ENCODE data around the gene PCGF6. TPM values are rescaled to one million over a fixed set of nuclear protein-coding genes. Genes with fewer than 3 reads are reported as not detected.

The PCGF6 gene
- total RNA-seq, 1 experiment from 2014 or later = 24.7 TPM

DNA sequence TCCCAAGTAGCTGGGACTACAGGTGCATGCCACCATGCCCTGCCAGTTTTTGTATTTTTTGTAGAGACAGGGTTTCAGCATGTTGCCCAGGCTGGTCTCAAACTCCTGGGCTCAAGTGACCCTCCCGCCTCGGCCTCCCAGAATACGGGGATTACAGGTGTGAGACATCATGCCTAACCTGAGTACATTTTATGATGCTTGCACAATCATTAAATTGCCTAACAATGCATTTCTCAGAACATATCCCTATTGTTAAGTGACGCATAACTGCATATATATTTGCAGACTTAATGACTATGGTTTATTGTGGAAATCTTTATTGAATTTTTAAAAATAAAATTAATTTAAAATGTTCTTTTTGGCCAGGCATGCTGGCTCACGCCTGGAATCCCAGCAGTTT lies 43.3 kb downstream of the PCGF6 start:
- no peaks in the 10 kb centered on the region for H3K9me2 ChIP-seq (ENCODE audit: insufficient read depth)
- no peaks in the 10 kb centered on the region for H3K79me2 ChIP-seq (ENCODE audit: insufficient read depth, low read length)
- H3K36me3 ChIP-seq (ENCODE audit: control insufficient read depth in 1 of 2, insufficient read depth in 2 of 2, low read length in 2 of 2) = peaks cover 33 to 41% of the 10 kb centered on the region in 2 experiments
- H4K20me1 ChIP-seq (ENCODE audit: insufficient read depth) = no peaks in the 10 kb centered on the region
- no peak overlapping the region for H3K4me2 ChIP-seq (ENCODE audit: low read length)
- CTCF ChIA-PET = no interaction called here
- RAD21 ChIA-PET (ENCODE audit: low non-redundant PET in 1 of 2, low total read pairs in 2 of 2, uncharacterized antibody in 2 of 2, unreplicated experiment in 2 of 2) = no interaction called here
- BruUV-seq (replicated peaks) = no TSS peak
- TF ChIP-seq, protein P1, sequence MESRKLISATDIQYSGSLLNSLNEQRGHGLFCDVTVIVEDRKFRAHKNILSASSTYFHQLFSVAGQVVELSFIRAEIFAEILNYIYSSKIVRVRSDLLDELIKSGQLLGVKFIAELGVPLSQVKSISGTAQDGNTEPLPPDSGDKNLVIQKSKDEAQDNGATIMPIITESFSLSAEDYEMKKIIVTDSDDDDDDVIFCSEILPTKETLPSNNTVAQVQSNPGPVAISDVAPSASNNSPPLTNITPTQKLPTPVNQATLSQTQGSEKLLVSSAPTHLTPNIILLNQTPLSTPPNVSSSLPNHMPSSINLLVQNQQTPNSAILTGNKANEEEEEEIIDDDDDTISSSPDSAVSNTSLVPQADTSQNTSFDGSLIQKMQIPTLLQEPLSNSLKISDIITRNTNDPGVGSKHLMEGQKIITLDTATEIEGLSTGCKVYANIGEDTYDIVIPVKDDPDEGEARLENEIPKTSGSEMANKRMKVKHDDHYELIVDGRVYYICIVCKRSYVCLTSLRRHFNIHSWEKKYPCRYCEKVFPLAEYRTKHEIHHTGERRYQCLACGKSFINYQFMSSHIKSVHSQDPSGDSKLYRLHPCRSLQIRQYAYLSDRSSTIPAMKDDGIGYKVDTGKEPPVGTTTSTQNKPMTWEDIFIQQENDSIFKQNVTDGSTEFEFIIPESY (IDR thresholded peaks at IDR 0.05; ENCODE audit: extremely low read depth, insufficient replicate concordance, low read length) = no peak
- no peak for TF ChIP-seq CEBPB (IDR thresholded peaks at IDR 0.05; ENCODE audit: low read depth)
- H3K4me3 ChIP-seq (replicated peaks in 1 of 2; ENCODE audit: low read depth in 1 of 2, low read length in 2 of 2) = no peak overlapping the region
- no peaks in the 10 kb centered on the region for H3K27me3 ChIP-seq (ENCODE audit: insufficient read depth, low read length)
- ATAC-seq (no peak), DNase-seq (ENCODE audit: low read depth, low spot score) (no peak)
- no peak overlapping the region for H2AFZ ChIP-seq (ENCODE audit: low read depth, low read length, poor library complexity, severe bottlenecking)
- POLR2A ChIA-PET = no interaction called here
- no peak overlapping the region for H3K9ac ChIP-seq (ENCODE audit: low read length)
- H3K9me3 ChIP-seq (ENCODE audit: control insufficient read depth in 1 of 2, insufficient read depth in 1 of 2, low read depth in 1 of 2, low read length in 2 of 2) = no peaks in the 10 kb centered on the region
- H3K4me1 ChIP-seq (ENCODE audit: control insufficient read depth in 1 of 2, insufficient read depth in 2 of 2, low read length in 2 of 2) = no peaks in the 10 kb centered on the region
- H3K27ac ChIP-seq (ENCODE audit: low read depth, low read length) = no peak overlapping the region
- intact Hi-C loops (cut with micrococcal nuclease) = no loop called here

DNA sequence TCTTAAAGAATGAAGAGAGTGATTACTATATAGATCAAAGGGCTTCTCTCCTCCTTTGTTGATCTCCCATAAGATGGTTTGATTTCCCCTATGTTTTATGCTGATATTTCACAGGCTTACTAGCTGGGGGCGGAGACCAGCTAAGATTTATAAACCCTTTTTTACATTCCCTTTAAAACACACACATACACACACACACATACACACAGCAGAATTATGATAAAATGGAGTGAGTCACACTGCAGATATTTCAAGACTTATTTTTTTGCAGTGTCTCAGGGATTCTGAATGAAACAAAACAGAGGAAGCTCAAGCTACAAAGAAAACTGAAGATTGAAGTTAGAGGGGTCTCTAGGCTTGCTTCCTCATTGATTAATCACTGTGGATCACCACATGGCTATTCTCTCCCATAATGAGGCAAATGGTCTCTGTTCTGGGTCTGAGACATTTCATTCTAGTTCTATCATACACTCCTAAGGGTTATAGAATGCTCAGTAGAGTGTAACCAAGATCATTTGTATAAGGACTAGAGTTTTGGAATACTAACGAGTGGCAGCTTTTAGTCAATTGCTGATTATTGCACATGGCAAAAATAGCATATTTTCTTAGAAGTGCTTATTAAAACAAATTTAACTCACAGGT lies 55.4 kb downstream of the PCGF6 start:
- Histone ChIP-seq H3K4me2 (ENCODE audit: low read length) (no peak overlapping the region), H3K9me3 (ENCODE audit: control insufficient read depth in 1 of 2, insufficient read depth in 1 of 2, low read depth in 1 of 2, low read length in 2 of 2) (no peaks in the 10 kb centered on the region), H3K27me3 (ENCODE audit: insufficient read depth, low read length) (no peaks in the 10 kb centered on the region), H3K36me3 (ENCODE audit: control insufficient read depth in 1 of 2, insufficient read depth in 2 of 2, low read length in 2 of 2) (no peaks in the 10 kb centered on the region), H3K4me1 (ENCODE audit: control insufficient read depth in 1 of 2, insufficient read depth in 2 of 2, low read length in 2 of 2) (peaks cover 0 to 4% of the 10 kb centered on the region in 2 experiments; a peak in 2 of 4 replicates), H3K79me2 (ENCODE audit: insufficient read depth, low read length) (no peaks in the 10 kb centered on the region), H2AFZ (ENCODE audit: low read depth, low read length, poor library complexity, severe bottlenecking) (no peak overlapping the region), H3K9me2 (ENCODE audit: insufficient read depth) (no peaks in the 10 kb centered on the region), H3K27ac (ENCODE audit: low read depth, low read length) (no peak overlapping the region), H3K4me3 (replicated peaks in 1 of 2; ENCODE audit: low read depth in 1 of 2, low read length in 2 of 2) (no peak overlapping the region), H3K9ac (ENCODE audit: low read length) (no peak overlapping the region), H4K20me1 (ENCODE audit: insufficient read depth) (no peaks in the 10 kb centered on the region)
- DNase-seq (ENCODE audit: low read depth, low spot score) = no peak
- no TSS peak for BruUV-seq (replicated peaks)
- POLR2A ChIA-PET = no interaction called here
- CTCF ChIA-PET = interaction anchor here (1.2 kb wide), 1 partner anchor 39 kb away, joined by 3 read pairs; no protein-coding TSS in a partner anchor
- no peak for ATAC-seq
- RAD21 ChIA-PET (ENCODE audit: low non-redundant PET in 1 of 2, low total read pairs in 2 of 2, uncharacterized antibody in 2 of 2, unreplicated experiment in 2 of 2) = no interaction called here
- intact Hi-C loops (cut with micrococcal nuclease) = no loop called here
- TF ChIP-seq SRF (IDR thresholded peaks at IDR 0.05; ENCODE audit: low read depth) (no peak), ZNF274 (IDR thresholded peaks at IDR 0.05; ENCODE audit: low read depth, low read length) (no peak), RAD21 (IDR thresholded peaks at IDR 0.05; ENCODE audit: low read depth) (no peak), CBX3 (IDR thresholded peaks at IDR 0.05; ENCODE audit: low read depth) (no peak), EZH2phosphoT487 (IDR thresholded peaks at IDR 0.05; ENCODE audit: borderline replicate concordance) (no peak), TCF7L2 (IDR thresholded peaks at IDR 0.05; ENCODE audit: borderline replicate concordance, extremely low read depth, insufficient read depth, insufficient read length) (no peak), SIN3A (IDR thresholded peaks at IDR 0.05; ENCODE audit: low read depth) (no peak), POLR2AphosphoS5 (IDR thresholded peaks at IDR 0.05; ENCODE audit: low read depth, low read length) (no peak), ZFX (IDR thresholded peaks at IDR 0.05) (no peak), CEBPB (IDR thresholded peaks at IDR 0.05; ENCODE audit: low read depth) (no peak), YY1 (IDR thresholded peaks at IDR 0.05; ENCODE audit: extremely low read depth, insufficient replicate concordance, low read depth, low read length) (no peak), EZH2 (IDR thresholded peaks at IDR 0.05) (no peak), SP1 (IDR thresholded peaks at IDR 0.05; ENCODE audit: low read depth) (no peak), EGR1 (IDR thresholded peaks at IDR 0.05; ENCODE audit: low read depth) (no peak), POLR2A (IDR thresholded peaks at IDR 0.05; ENCODE audit: borderline replicate concordance, extremely low read depth, insufficient read depth, insufficient read length) (no peak)
- TF ChIP-seq, protein P1 (IDR thresholded peaks at IDR 0.05; ENCODE audit: extremely low read depth, insufficient replicate concordance, low read length) = no peak

Measured in HCT116 (cell line).